HL-60/S4 treated with phorbol 12-myristate 13-acetate at 8.2 ng/mL for 4 days and 3 days (cell line): Measurements from ENCODE around the gene SEC63.
"Not testable (repeated sequence)": the region's sequence is repeated elsewhere in the genome, so short reads cannot be mapped to it uniquely, and the experiment has no call there.

Experiments
- in situ Hi-C: fragments of 300-500 bp; cut with MboI; formaldehyde crosslinking; loops from 2 replicates; pipeline ENCODE4 v1.15.0; 2022; ENCODE audit warnings: low sequenced_read_pairs

Gene SEC63

GRCh38 chr6:107936162-107936909 lies 21.7 kb downstream of the SEC63 start:
- in situ Hi-C loops: no loop called here

DNA sequence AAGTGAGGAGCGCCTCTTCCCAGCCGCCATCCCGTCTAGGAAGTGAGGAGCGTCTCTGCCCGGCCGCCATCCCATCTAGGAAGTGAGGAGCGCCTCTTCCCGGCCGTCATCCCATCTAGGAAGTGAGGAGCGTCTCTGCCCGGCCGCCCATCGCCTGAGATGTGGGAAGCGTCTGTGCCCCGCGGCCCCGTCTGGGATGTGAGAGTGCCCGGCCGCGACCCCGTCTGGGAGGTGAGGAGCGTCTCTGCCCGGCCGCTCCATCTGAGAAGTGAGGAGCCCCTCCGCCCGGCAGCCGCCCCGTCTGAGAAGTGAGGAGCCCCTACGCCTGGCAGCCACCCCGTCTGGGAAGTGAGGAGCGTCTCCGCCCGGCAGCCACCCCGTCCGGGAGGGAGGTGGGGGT lies 23.8 kb downstream of the SEC63 start:
- in situ Hi-C loops: not testable (repeated sequence)

DNA sequence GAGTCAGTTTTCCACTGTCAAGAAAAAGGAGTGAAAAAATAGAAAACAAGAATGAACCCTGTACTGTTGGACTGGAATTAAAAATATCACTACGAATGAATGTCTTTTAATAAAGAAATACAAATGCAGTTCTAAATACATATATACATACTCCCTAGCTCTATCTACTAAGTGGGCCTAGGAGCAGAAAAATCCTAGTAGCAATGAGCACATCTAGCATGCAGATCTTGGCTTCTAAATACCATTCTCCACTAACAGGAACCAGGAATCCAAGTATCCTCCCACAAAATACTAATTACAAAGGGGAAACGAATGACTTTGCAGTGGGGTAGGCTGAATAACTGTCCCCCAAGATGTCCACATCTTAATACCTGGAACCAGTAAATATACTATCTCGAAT lies 25.4 kb downstream of the SEC63 start:
- in situ Hi-C loops: no loop called here

DNA sequence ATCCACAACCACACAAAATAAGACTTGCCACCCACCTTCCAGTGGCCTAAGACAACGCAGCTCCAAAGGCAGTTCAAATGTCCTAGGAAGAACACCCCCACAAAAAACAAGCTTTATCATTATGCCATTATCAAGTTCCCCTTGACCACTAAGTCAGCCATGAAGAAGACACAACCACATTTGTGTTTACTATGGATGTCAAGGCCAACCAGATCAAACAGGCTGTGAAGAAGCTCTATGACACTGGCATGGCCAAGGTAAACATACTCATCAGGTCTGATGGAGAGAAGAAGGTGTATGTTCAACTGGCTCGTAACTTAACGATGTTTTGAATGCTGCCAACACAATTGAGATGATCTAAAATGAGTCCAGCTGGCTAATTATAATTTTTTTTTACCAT lies 26.1 kb downstream of the SEC63 start:
- in situ Hi-C loops: no loop called here

- in situ Hi-C loops: no loop called here
Observed at GRCh38 chr6:107928984-107929383, 29.0 kb downstream of the SEC63 start.

DNA sequence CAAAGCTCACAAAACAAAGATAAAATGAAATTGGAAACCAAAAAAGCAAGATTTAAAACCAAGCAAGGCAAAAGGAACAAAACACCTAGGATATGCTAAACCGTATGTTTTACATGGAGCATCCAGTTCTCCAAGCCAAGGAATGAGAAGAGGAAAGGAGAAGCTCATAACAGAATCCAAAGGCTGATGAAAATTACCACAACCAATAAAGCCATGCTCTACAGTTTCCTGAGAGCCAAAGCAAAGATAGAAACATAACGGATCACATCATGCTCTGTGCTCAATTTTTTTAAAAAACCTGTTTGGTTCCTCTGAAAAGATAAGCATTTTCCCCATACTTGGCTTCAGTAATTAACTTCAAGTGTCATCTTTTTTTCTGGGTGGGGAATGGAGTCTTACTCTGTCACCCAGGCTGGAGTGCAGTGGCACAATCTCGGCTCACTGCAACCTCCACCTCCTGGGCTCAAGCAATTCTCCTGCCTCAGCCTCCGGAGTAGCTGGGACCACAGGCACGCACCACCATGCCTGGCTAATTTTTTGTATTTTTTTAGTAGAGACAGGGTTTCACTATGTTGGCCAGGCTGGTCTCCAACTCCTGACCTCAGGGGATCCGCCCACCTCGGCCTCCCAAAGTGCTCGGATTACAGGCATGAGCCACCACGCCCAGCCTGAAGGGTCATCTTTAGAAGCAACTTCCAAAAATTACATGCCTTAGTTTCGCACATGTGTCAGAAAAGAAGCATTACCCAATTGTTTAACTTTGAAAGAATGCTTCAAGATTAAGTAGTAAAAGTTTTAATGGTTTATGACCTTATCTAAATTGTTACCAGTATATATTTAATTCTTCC lies 31.1 kb downstream of the SEC63 start:
- in situ Hi-C loops: not testable (repeated sequence)

GRCh38 chr6:107917451-107918375 lies 40.3 kb downstream of the SEC63 start:
- in situ Hi-C loops: no loop called here

GRCh38 chr6:107916961-107917360 lies 41.0 kb downstream of the SEC63 start:
- in situ Hi-C loops: not testable (repeated sequence)

- in situ Hi-C loops: no loop called here
Observed at GRCh38 chr6:107911692-107912091, 46.3 kb downstream of the SEC63 start.

- in situ Hi-C loops: no loop called here
Observed at GRCh38 chr6:107894809-107895396, 63.1 kb downstream of the SEC63 start.

GRCh38 chr6:107890431-107890830 lies 67.6 kb downstream of the SEC63 start:
- in situ Hi-C loops: not testable (repeated sequence)

GRCh38 chr6:107885950-107886349 lies 72.1 kb downstream of the SEC63 start:
- in situ Hi-C loops: not testable (repeated sequence)

GRCh38 chr6:107879941-107880340 lies 78.1 kb downstream of the SEC63 start:
- in situ Hi-C loops: no loop called here

- in situ Hi-C loops: no loop called here
Observed at GRCh38 chr6:107877968-107878367, 80.0 kb downstream of the SEC63 start.

GRCh38 chr6:107871976-107872375 lies 86.0 kb downstream of the SEC63 start:
- in situ Hi-C loops: no loop called here

DNA sequence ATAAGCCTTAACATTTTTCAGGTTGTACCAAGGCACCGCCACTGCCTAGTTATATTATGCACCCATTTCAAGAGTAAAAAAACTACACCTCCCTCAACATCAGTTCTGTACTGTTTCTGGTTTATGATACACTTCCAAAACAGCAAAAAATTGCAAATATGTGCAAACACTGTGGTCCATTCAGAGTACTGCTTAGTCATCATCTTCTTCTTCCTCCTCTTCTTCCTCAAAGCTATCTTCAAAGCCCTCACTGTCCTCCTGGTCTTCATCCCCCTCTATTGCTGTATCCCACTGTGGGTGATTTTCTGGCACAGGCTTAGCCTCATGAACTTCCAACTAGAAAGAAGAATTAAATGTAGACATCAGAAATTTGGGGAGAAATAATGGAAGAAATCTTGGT lies 86.5 kb downstream of the SEC63 start:
- in situ Hi-C loops: not testable (repeated sequence)

GRCh38 chr6:107871016-107871415 lies 87.0 kb downstream of the SEC63 start:
- in situ Hi-C loops: no loop called here

DNA sequence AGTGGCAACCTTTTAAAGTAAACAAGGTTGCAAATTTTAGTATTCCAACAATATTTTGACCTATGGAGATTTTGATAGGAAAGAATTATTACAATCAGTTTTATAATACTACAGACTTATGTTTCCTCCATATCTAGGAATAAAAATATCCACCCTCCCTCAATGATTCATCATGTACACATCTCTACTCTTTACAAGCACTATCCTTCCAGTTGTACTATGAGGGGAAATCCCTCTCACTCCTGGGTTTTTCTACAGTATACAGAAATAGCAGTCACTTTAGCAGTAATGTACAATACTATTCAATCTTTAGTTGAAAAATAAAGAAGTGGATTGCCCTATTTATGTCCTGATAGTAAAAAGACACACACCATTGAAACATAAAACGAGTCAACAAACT lies 87.6 kb downstream of the SEC63 start:
- in situ Hi-C loops: no loop called here

DNA sequence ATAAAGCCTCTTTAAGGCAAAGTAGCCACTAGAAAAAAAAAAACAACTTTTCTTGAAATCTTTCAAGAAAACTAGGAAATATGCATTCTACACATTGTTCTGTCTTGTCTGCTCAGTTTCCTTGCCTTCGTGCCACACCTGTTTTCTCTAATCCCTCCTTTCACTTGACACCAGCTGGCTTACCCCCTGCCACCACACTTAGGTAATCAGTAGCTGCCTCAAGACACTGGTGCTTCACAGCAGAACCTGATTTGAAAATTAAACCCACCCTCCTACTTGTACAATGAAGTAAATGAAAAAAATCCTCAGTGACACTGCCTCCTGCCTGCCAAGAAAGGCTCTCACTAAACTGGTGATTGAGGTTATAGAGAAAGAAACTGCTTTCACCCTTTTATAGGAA lies 88.1 kb downstream of the SEC63 start:
- in situ Hi-C loops: no loop called here

GRCh38 chr6:107868867-107869611 lies 89.0 kb downstream of the SEC63 start:
- in situ Hi-C loops: no loop called here
